Measurements from ENCODE around the gene FBXL16.

The FBXL16 gene

GRCh38 chr16:689175-689897, 16.3 kb downstream of the FBXL16 start:
- DNase-seq (ENCODE audit: low spot score), result no peak

GRCh38 chr16:687499-687898, 18.1 kb downstream of the FBXL16 start:
- no peak for DNase-seq (ENCODE audit: low spot score)

GRCh38 chr16:686459-687260, 18.9 kb downstream of the FBXL16 start:
- DNase-seq (ENCODE audit: low spot score), result no peak

GRCh38 chr16:685967-686366, 19.6 kb downstream of the FBXL16 start:
- peak; percentile 69 for DNase-seq (ENCODE audit: low spot score)

- DNase-seq (ENCODE audit: low spot score), result no peak
These were observed 20.5 kb downstream of the FBXL16 start for GRCh38 chr16:684961-685696.

GRCh38 chr16:684071-684794, 21.4 kb downstream of the FBXL16 start, which contains the start of gene JMJD8:
TSS of gene JMJD8 (minus strand) at chr16:684334. CDS start at chr16:684319, 15 bp downstream.
- peak; percentile 95 for DNase-seq (ENCODE audit: low spot score)

- DNase-seq (ENCODE audit: low spot score), result no peak
These were observed 22.1 kb downstream of the FBXL16 start for GRCh38 chr16:683396-684070.

GRCh38 chr16:682493-683395, 22.9 kb downstream of the FBXL16 start:
- DNase-seq (ENCODE audit: low spot score), result no peak

GRCh38 chr16:681746-682427, 23.7 kb downstream of the FBXL16 start:
- DNase-seq (ENCODE audit: low spot score), result no peak

GRCh38 chr16:680967-681745, 24.4 kb downstream of the FBXL16 start:
- peak; percentile 47 for DNase-seq (ENCODE audit: low spot score)

- DNase-seq (ENCODE audit: low spot score), result peak; percentile 43
These were observed 25.0 kb downstream of the FBXL16 start for GRCh38 chr16:680625-680945.

GRCh38 chr16:679814-680624, 25.6 kb downstream of the FBXL16 start, which contains the start of gene STUB1:
TSS of gene STUB1 (plus strand) at chr16:680410. CDS start at chr16:680526, 116 bp downstream.
- DNase-seq (ENCODE audit: low spot score), result peak; percentile 94

GRCh38 chr16:678858-679813, 26.5 kb downstream of the FBXL16 start:
- DNase-seq (ENCODE audit: low spot score), result peak; percentile 60

- no peak for DNase-seq (ENCODE audit: low spot score)
These were observed 27.3 kb downstream of the FBXL16 start for GRCh38 chr16:678209-678857.

- DNase-seq (ENCODE audit: low spot score), result no peak
These were observed 28.0 kb downstream of the FBXL16 start for GRCh38 chr16:677316-678190.

All from AG08396 (cell line).